Activated CD8-positive, alpha-beta memory T cell treated with anti-CD3 and anti-CD28 coated beads, Interleukin-2, amount 10 ng/mL, durations not matched to agents 7 days and 5 days (primary cell): ENCODE data around the gene HBA1. TPM values are rescaled to one million over a fixed set of nuclear protein-coding genes. Genes with fewer than 3 reads are reported as not detected.
"Not testable (repeated sequence)": the region's sequence is repeated elsewhere in the genome, so short reads cannot be mapped to it uniquely, and the experiment has no call there.

ENCODE experiments used
- ATAC-seq: fragments of 150-1000 bp; cut with Tn5 transposase; one replicate; pipeline ENCODE4 v1.10.0; 2021; ENCODE audit warnings: moderate library complexity
- CTCF ChIA-PET: fragments of 350-600 bp; sonication (Branson Sonifier 250); formaldehyde crosslinking; loops from one replicate; lab custom pipeline; 2021; ENCODE audit warnings: antibody characterized with exemption; lab: Charles Lee
- DNase-seq: peaks from one replicate; pipeline ENCODE4 v3.0.0-alpha.2; 2020
- H3K27ac Mint-ChIP-seq: one replicate; pipeline ENCODE4 v1.8.0; 2021; ENCODE audit warnings: mild to moderate bottlenecking, mixed read lengths
- H3K27me3 Mint-ChIP-seq: one replicate; pipeline ENCODE4 v1.8.0; 2021; ENCODE audit warnings: mixed read lengths
- H3K36me3 Mint-ChIP-seq: one replicate; pipeline ENCODE4 v1.8.0; 2021; ENCODE audit warnings: mild to moderate bottlenecking, mixed read lengths
- H3K4me1 Mint-ChIP-seq: one replicate; pipeline ENCODE4 v1.8.0; 2021; ENCODE audit warnings: mixed read lengths
- H3K4me3 Mint-ChIP-seq: one replicate; pipeline ENCODE4 v1.8.0; 2021; ENCODE audit warnings: mild to moderate bottlenecking, moderate library complexity, mixed read lengths
- H3K9me3 Mint-ChIP-seq: one replicate; pipeline ENCODE4 v1.8.0; 2022; ENCODE audit warnings: low read depth, mixed read lengths
- total RNA-seq, 2 experiments: library from RNA; stranded (reverse); gene quantifications; one replicate each; pipeline ENCODE4 v1.2.3, GENCODE V29; 2021

The HBA1 gene
- total RNA-seq, 2 experiments from 2014 or later: not detected

GRCh38 chr16:181565-182021, 5.1 kb downstream of the HBA1 start:
- ATAC-seq (no peak), DNase-seq (no peak)
- Mint-ChIP-seq H3K4me1 (peaks cover 7% of the 10 kb centered on the region), H3K4me3 (no peak overlapping the region), H3K9me3 (no peaks in the 10 kb centered on the region), H3K36me3 (peaks cover 6% of the 10 kb centered on the region), H3K27ac (no peak overlapping the region), H3K27me3 (peaks cover 30% of the 10 kb centered on the region)
- CTCF ChIA-PET: interaction anchor here (0.5 to 4.5 kb wide), 16 partner anchors 11 to 181 kb away, joined by 3 to 39 read pairs (median 4); partner anchors contain the start of gene LUC7L

- ATAC-seq (no peak), DNase-seq (no peak)
- H3K9me3 Mint-ChIP-seq: no peaks in the 10 kb centered on the region
- CTCF ChIA-PET: interaction anchor here (1.0 to 4.5 kb wide), 10 partner anchors 13 to 179 kb away, joined by 3 to 39 read pairs (median 8); partner anchors contain the start of genes POLR3K and SNRNP25
- peaks cover 21% of the 10 kb centered on the region for H3K27me3 Mint-ChIP-seq
- H3K4me1 Mint-ChIP-seq: peaks cover 7% of the 10 kb centered on the region
- H3K27ac Mint-ChIP-seq: no peak overlapping the region
- no peak overlapping the region for H3K4me3 Mint-ChIP-seq
- peaks cover 10% of the 10 kb centered on the region for H3K36me3 Mint-ChIP-seq
Observed at GRCh38 chr16:183005-183404, 6.5 kb downstream of the HBA1 start.

DNA sequence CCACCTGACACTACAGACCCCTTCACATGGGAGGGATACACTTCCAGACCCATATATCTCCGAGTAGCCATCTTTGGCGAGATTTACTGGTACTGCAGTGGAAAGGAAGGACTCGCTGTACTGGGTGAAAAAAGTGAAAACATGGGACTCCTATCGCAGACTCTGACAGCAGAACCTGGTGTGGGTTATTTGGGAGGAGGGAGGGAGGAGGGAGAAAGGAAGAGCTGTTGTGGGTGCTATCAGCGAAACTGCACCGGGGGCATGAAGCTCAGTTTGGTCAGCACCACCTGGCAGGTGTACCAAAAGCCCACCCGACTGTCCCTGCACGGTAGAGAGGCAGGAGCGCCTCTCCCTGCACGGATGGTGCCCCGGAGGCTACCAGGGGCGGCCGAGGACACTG, 8.7 kb downstream of the HBA1 start:
- Mint-ChIP-seq H3K27ac (no peak overlapping the region), H3K36me3 (peaks cover 20% of the 10 kb centered on the region), H3K9me3 (no peaks in the 10 kb centered on the region), H3K4me1 (peaks cover 7% of the 10 kb centered on the region), H3K27me3 (peaks cover 3% of the 10 kb centered on the region), H3K4me3 (no peak overlapping the region)
- CTCF ChIA-PET: interaction anchor here (1.2 kb wide), 1 partner anchor 78 kb away, joined by 4 read pairs; no protein-coding TSS in a partner anchor
- DNase-seq: no peak
- no peak for ATAC-seq

- no peaks in the 10 kb centered on the region for H3K9me3 Mint-ChIP-seq
- no peak for ATAC-seq
- H3K4me3 Mint-ChIP-seq: no peak overlapping the region
- H3K27me3 Mint-ChIP-seq: peaks cover 3% of the 10 kb centered on the region
- peaks cover 7% of the 10 kb centered on the region for H3K4me1 Mint-ChIP-seq
- no peak overlapping the region for H3K27ac Mint-ChIP-seq
- CTCF ChIA-PET: interaction anchor here (1.2 kb wide), 1 partner anchor 79 kb away, joined by 4 read pairs; no protein-coding TSS in a partner anchor
- no peak for DNase-seq
- peaks cover 20% of the 10 kb centered on the region for H3K36me3 Mint-ChIP-seq
Observed at GRCh38 chr16:185691-186090, 9.2 kb downstream of the HBA1 start.

DNA sequence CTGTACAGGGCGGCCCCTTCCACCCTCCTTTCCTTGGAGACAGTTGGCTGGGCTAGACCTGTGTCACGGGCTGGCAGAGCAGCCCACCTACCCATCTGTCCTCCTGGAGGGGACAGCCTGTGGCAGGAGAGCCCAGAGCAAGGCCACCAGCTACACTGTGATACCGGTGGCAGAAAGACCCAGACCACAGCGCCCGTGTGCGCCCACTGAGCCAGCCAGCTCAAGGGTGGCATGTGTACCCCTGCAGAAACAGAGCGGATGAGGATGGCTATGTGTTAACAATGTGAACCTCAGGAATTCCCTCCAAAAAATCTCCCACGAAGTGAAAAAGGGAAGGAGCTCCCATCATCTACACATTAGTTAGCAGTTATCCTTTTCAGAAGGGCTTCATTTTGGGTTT, 10.8 kb downstream of the HBA1 start:
- Mint-ChIP-seq H3K4me3 (no peak overlapping the region), H3K27ac (no peak overlapping the region), H3K9me3 (no peaks in the 10 kb centered on the region), H3K4me1 (peaks cover 3% of the 10 kb centered on the region), H3K27me3 (no peaks in the 10 kb centered on the region), H3K36me3 (peaks cover 29% of the 10 kb centered on the region)
- ATAC-seq (no peak), DNase-seq (no peak)
- CTCF ChIA-PET: interaction anchor here (0.9 to 2.8 kb wide), 3 partner anchors 80 to 175 kb away, joined by 3 to 10 read pairs (median 9); no protein-coding TSS in a partner anchor

DNA sequence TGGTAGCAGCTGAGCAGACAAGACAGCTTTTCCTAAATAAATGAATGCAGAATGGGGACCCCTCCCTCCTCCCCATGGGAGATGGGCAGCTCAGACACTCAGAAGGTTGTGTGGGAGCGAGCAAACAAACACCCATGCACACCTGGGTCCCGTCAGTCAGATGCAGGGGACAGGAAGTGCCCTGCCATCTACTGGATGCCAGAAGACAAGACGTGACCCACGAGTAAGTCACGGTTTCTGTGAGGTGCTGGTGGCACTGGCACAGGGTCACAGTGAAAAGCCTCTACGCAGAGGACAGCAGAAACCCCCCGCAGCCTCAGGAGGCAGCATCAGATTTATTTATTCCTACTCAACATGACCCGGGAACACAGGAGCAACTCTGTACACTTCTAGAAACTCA, 12.2 kb downstream of the HBA1 start:
- H3K27ac Mint-ChIP-seq: no peak overlapping the region
- H3K27me3 Mint-ChIP-seq: no peaks in the 10 kb centered on the region
- no peaks in the 10 kb centered on the region for H3K9me3 Mint-ChIP-seq
- DNase-seq (peak; percentile 58), ATAC-seq (peak; percentile 72)
- peaks cover 3% of the 10 kb centered on the region for H3K4me1 Mint-ChIP-seq
- H3K36me3 Mint-ChIP-seq: peaks cover 32% of the 10 kb centered on the region
- H3K4me3 Mint-ChIP-seq: no peak overlapping the region
- CTCF ChIA-PET: interaction anchor here (0.9 to 2.8 kb wide), 6 partner anchors 10 to 174 kb away, joined by 3 to 10 read pairs (median 4); no protein-coding TSS in a partner anchor

DNA sequence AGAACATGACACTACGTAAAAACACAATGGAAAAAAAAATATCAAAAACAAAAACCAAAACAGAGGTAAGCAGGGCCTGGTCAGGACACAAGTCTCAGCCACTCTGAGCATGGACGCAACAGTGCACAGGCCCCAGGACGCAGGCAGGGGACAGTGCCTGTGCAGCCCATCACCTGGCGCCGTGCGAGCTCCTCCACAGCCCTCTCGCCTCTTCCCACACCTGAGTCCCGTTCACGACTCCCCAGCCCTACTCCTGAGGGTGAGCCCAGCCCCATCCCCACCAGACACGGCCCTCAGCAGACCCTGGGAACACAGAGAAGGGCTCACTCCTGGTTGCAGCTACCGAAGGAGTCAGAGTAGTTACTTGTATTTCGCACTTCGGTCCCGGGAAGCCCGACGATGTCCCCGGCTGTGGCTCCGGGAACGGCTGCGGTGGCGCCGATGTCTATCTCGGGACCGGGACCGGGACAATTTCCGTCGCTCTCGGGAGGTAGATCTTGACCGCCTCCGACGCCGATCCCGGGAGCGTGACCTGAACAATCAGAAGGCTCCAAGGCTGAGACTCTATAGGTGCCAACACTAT, 13.2 kb downstream of the HBA1 start:
- ATAC-seq (no peak), DNase-seq (no peak)
- Mint-ChIP-seq H3K4me1 (peaks cover 3% of the 10 kb centered on the region), H3K27me3 (no peaks in the 10 kb centered on the region), H3K36me3 (peaks cover 35% of the 10 kb centered on the region), H3K4me3 (no peak overlapping the region), H3K9me3 (no peaks in the 10 kb centered on the region), H3K27ac (no peak overlapping the region)
- CTCF ChIA-PET: interaction anchor here (0.6 to 2.8 kb wide), 3 partner anchors 72 to 124 kb away, joined by 3 to 9 read pairs (median 3); no protein-coding TSS in a partner anchor

GRCh38 chr16:191831-192230, 15.4 kb downstream of the HBA1 start:
- no peak overlapping the region for H3K4me3 Mint-ChIP-seq
- ATAC-seq (no peak), DNase-seq (no peak)
- H3K27me3 Mint-ChIP-seq: no peaks in the 10 kb centered on the region
- peaks cover 34% of the 10 kb centered on the region for H3K36me3 Mint-ChIP-seq
- no peak overlapping the region for H3K27ac Mint-ChIP-seq
- H3K9me3 Mint-ChIP-seq: no peaks in the 10 kb centered on the region
- H3K4me1 Mint-ChIP-seq: peaks cover 3% of the 10 kb centered on the region
- CTCF ChIA-PET: interaction anchor here (0.6 to 2.5 kb wide), 5 partner anchors 10 to 171 kb away, joined by 4 to 8 read pairs (median 6); no protein-coding TSS in a partner anchor

DNA sequence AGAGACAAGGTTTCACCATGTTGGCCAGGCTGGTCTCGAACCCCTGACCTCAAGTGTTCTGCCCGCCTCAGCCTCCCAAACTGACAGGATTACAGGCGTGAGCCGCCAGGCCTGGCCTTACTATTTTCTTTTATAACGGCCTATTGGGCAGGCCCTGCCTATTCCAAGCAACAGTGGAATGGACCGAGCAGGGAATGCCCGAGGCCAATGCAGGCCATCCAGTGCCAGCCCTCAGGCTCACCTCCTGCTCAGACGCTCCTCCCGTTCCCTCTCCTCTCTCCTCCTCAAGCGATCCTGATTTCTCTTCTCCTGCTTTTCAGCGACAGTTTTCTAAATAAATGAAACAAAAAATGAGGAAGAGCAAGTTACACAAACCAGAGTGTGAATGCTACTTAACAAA, 16.2 kb downstream of the HBA1 start:
- H3K36me3 Mint-ChIP-seq: peaks cover 32% of the 10 kb centered on the region
- H3K4me3 Mint-ChIP-seq: no peak overlapping the region
- DNase-seq (no peak), ATAC-seq (no peak)
- no peaks in the 10 kb centered on the region for H3K27me3 Mint-ChIP-seq
- no peak overlapping the region for H3K27ac Mint-ChIP-seq
- H3K4me1 Mint-ChIP-seq: peaks cover 3% of the 10 kb centered on the region
- no peaks in the 10 kb centered on the region for H3K9me3 Mint-ChIP-seq
- CTCF ChIA-PET: interaction anchor here (0.6 to 2.5 kb wide), 5 partner anchors 11 to 170 kb away, joined by 4 to 8 read pairs (median 6); no protein-coding TSS in a partner anchor

- H3K4me1 Mint-ChIP-seq: peaks cover 3% of the 10 kb centered on the region
- no peak for DNase-seq
- H3K4me3 Mint-ChIP-seq: no peak overlapping the region
- ATAC-seq: no peak
- CTCF ChIA-PET: interaction anchor here (0.7 to 2.5 kb wide), 4 partner anchors 12 to 169 kb away, joined by 3 to 8 read pairs (median 6); no protein-coding TSS in a partner anchor
- H3K27me3 Mint-ChIP-seq: no peaks in the 10 kb centered on the region
- H3K36me3 Mint-ChIP-seq: peaks cover 37% of the 10 kb centered on the region
- H3K9me3 Mint-ChIP-seq: no peaks in the 10 kb centered on the region
- H3K27ac Mint-ChIP-seq: no peak overlapping the region
Observed at GRCh38 chr16:193441-193840, 17.0 kb downstream of the HBA1 start.

DNA sequence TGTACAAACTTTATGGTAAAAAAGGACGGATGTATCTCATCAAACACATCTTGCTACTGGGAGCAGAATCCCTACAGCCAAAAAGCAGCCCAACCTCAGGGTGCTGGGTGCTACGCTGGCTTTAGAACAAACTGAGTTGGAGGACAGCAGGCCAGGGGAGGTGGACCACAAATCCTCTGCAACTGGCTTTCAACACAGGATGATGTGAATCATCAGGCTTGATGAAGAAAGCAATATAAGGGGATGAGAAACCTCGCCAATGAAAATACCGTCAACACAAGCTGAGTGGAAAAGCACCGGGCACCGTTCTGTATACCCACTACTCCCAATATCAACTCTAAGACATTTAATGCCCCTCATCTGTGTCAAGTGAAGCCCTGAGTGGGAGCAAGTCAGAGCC, 18.0 kb downstream of the HBA1 start:
- Mint-ChIP-seq H3K36me3 (peaks cover 32% of the 10 kb centered on the region), H3K4me3 (no peak overlapping the region), H3K27ac (no peak overlapping the region), H3K9me3 (no peaks in the 10 kb centered on the region), H3K4me1 (no peaks in the 10 kb centered on the region), H3K27me3 (no peaks in the 10 kb centered on the region)
- CTCF ChIA-PET: no interaction called here
- DNase-seq (no peak), ATAC-seq (no peak)

- peaks cover 34% of the 10 kb centered on the region for H3K36me3 Mint-ChIP-seq
- CTCF ChIA-PET: no interaction called here
- ATAC-seq (no peak), DNase-seq (no peak)
- no peaks in the 10 kb centered on the region for H3K27me3 Mint-ChIP-seq
- no peaks in the 10 kb centered on the region for H3K4me1 Mint-ChIP-seq
- no peak overlapping the region for H3K4me3 Mint-ChIP-seq
- H3K27ac Mint-ChIP-seq: no peak overlapping the region
- no peaks in the 10 kb centered on the region for H3K9me3 Mint-ChIP-seq
Observed at GRCh38 chr16:200388-200787, 23.9 kb downstream of the HBA1 start.

DNA sequence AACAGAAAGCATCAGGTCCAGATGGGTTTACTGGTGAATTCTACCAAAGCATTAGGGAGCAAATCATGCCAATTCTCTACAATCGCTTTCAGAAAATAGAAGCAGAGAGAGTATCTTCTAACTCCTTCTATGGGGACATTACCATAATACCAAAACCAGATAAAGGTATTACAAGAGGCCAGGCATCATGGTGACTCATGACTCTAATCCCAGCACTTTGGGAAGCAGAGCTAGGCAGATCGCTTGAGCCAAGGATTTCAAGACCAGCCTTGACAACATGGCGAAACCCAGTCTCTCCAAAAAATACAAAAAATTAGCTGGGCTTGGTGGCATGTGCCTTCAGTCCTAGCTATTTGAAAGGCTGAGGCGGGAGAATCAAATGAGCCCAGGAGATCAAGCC, 26.8 kb downstream of the HBA1 start:
- Mint-ChIP-seq H3K27ac (no peak overlapping the region), H3K9me3 (no peaks in the 10 kb centered on the region), H3K27me3 (no peaks in the 10 kb centered on the region), H3K36me3 (peaks cover 41% of the 10 kb centered on the region), H3K4me1 (peaks cover 8% of the 10 kb centered on the region), H3K4me3 (no peak overlapping the region)
- CTCF ChIA-PET: no interaction called here
- DNase-seq (no peak), ATAC-seq (no peak)

DNA sequence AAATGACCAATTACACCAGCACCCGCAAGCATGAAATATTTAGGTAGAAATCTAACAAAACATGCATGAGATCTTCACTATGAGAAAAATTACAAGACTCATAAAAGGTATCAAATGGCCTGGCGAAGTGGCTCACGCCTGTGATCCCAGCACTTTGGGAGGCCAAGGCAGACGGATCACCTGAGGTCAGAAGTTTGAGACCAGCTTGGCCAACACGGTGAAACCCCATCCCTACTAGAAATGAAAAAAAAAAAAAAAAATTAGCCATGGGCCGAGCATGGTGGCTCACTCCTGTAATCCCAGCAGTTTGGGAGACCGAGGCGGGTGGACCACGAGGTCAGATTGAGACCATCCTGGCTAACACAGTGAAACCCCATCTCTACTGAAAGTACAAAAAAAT, 27.6 kb downstream of the HBA1 start:
- not testable (repeated sequence) for DNase-seq, H3K27ac Mint-ChIP-seq, ATAC-seq, H3K4me1 Mint-ChIP-seq, H3K27me3 Mint-ChIP-seq, H3K9me3 Mint-ChIP-seq, H3K4me3 Mint-ChIP-seq
- CTCF ChIA-PET: interaction anchor here (1.3 kb wide), 1 partner anchor 12 kb away, joined by 4 read pairs; no protein-coding TSS in a partner anchor
- H3K36me3 Mint-ChIP-seq: peaks cover 39% of the 10 kb centered on the region
